H1 (cell line): ENCODE data around the gene APOOL.

ENCODE experiments used
- BCL11A ChIP-seq, 2 experiments: IDR thresholded peaks; one replicate each; pipeline ENCODE4 v1.6.1; 2011; ENCODE audit warnings: low read depth in 2 of 2, low read length in 2 of 2, mild to moderate bottlenecking in 2 of 2
- BRCA1 ChIP-seq: IDR thresholded peaks from 2 replicates; pipeline ENCODE4 v1.6.1; 2012; ENCODE audit warnings: low read depth, low read length, improper control_type of control experiment
- CTCF ChIP-seq, 3 experiments: IDR thresholded peaks; 1 replicate in 2 of 3; 2 replicates in 1 of 3; pipeline versions ENCODE4 v1.5.1 to v1.6.1; 2011; ENCODE audit warnings: low read length in 3 of 3, mild to moderate bottlenecking in 3 of 3, inconsistent platforms in 2 of 3, low read depth in 1 of 3, moderate library complexity in 1 of 3; ENCODE audit not compliant: insufficient read depth in 1 of 3; ENCODE audit errors: control extremely low read depth in 1 of 3
- EP300 ChIP-seq, 2 experiments: IDR thresholded peaks; 1 replicate in 1 of 2; 2 replicates in 1 of 2; pipeline ENCODE4 v1.6.1; 2011 to 2012; ENCODE audit warnings: low read depth in 2 of 2, low read length in 2 of 2, mild to moderate bottlenecking in 2 of 2, borderline replicate concordance in 1 of 2, inconsistent platforms in 1 of 2, moderate library complexity in 1 of 2
- GABPA ChIP-seq: IDR thresholded peaks from 2 replicates; pipeline ENCODE4 v1.6.1; 2011; ENCODE audit warnings: mild to moderate bottlenecking, low read length, moderate library complexity, borderline replicate concordance; ENCODE audit not compliant: insufficient read depth
- RBBP5 ChIP-seq: IDR thresholded peaks from 2 replicates; pipeline ENCODE4 v1.7.1; 2012; ENCODE audit warnings: low read depth, mild to moderate bottlenecking, inconsistent platforms, low read length, moderate library complexity, borderline replicate concordance
- RFX5 ChIP-seq: IDR thresholded peaks from 2 replicates; pipeline ENCODE4 v1.6.1; 2011; ENCODE audit warnings: low read depth, low read length, improper control_type of control experiment, borderline replicate concordance
- RNF2 ChIP-seq: fragments of 200-900, 300-1000 bp; sonication (generic); IDR thresholded peaks from 2 replicates; pipeline ENCODE4 v1.7.1; 2016; ENCODE audit warnings: borderline replicate concordance, low read depth, mild to moderate bottlenecking, antibody characterized with exemption, low read length; ENCODE audit not compliant: poor library complexity, severe bottlenecking; ENCODE audit errors: missing control alignments
- SIN3A ChIP-seq, 2 experiments: IDR thresholded peaks in 1 of 2; conservative IDR thresholded peaks in 1 of 2; 2 replicates each; pipeline ENCODE4 v1.6.1; 2011 to 2012; ENCODE audit warnings: low read length in 2 of 2, improper control_type of control experiment in 1 of 2, low read depth in 1 of 2, mild to moderate bottlenecking in 1 of 2
- SIX5 ChIP-seq: IDR thresholded peaks from 2 replicates; pipeline ENCODE4 v1.6.1; 2011; ENCODE audit warnings: mild to moderate bottlenecking, low read depth, low read length
- USF2 ChIP-seq: IDR thresholded peaks from 2 replicates; pipeline ENCODE4 v1.6.1; 2011; ENCODE audit warnings: low read length, improper control_type of control experiment
- ZNF274 ChIP-seq: IDR thresholded peaks from 2 replicates; pipeline ENCODE4 v1.7.0; 2012; ENCODE audit warnings: low read length, borderline replicate concordance; ENCODE audit errors: extremely low read depth

GRCh38 chrX:85051627-85052026 lies 48.0 kb downstream of the APOOL start:
- TF ChIP-seq CTCF (IDR thresholded peaks at IDR 0.05; ENCODE audit: control extremely low read depth in 1 of 3, insufficient read depth in 1 of 3, low read depth in 1 of 3, low read length in 3 of 3) = no peak
- no peak for TF ChIP-seq RBBP5
- TF ChIP-seq GABPA = no peak
- TF ChIP-seq SIX5 = no peak
- no peak for TF ChIP-seq EP300 (IDR thresholded peaks at IDR 0.05; ENCODE audit: borderline replicate concordance in 1 of 2, low read depth in 2 of 2, low read length in 2 of 2)
- TF ChIP-seq RNF2 = no peak
- TF ChIP-seq SIN3A (conservative IDR thresholded peaks at IDR 0.05 in 1 of 2, IDR thresholded peaks at IDR 0.05 in 1 of 2; ENCODE audit: low read depth in 1 of 2, low read length in 2 of 2) = no peak
- TF ChIP-seq ZNF274 = no peak
- TF ChIP-seq USF2 = no peak
- no peak for TF ChIP-seq BRCA1
- TF ChIP-seq BCL11A (IDR thresholded peaks at IDR 0.05; ENCODE audit: low read depth in 2 of 2, low read length in 2 of 2) = no peak
- TF ChIP-seq RFX5 = no peak
